HG03469 (cell line): ENCODE results near the gene DARS1.
A peak's percentile ranks its signal among the peaks of the same experiment; 100 is the strongest.
"Not testable (repeated sequence)": the region's sequence is repeated elsewhere in the genome, so short reads cannot be mapped to it uniquely, and the experiment has no call there.

Source experiments
- ATAC-seq: cut with Tn5 transposase; IDR thresholded peaks from one replicate; pipeline ENCODE4 v1.9.1; 2021; ENCODE audit warnings: mild to moderate bottlenecking, moderate library complexity, moderate number of reproducible peaks; ENCODE audit not compliant: unreplicated experiment

DARS1 gene

DNA sequence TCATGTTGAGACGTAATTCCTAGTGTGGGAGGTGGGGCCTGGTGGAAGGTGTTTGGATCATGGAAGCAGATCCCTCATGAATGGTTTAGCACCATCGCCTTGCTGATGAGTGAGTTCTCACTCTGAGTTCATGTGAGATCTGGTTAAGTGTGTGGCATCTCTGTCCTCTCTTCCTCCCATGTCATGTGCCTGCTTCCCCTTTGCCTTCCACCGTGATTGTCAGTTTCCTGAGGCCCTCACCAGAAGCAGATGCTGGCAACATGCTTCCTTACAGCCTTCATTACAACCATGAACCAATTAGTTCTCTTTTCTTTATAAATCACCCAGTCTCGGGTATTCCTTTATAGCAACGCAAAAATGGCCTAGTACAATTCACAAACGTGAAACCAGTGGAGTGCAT, 94.6 kb downstream of the DARS1 start:
- no peak for ATAC-seq

DNA sequence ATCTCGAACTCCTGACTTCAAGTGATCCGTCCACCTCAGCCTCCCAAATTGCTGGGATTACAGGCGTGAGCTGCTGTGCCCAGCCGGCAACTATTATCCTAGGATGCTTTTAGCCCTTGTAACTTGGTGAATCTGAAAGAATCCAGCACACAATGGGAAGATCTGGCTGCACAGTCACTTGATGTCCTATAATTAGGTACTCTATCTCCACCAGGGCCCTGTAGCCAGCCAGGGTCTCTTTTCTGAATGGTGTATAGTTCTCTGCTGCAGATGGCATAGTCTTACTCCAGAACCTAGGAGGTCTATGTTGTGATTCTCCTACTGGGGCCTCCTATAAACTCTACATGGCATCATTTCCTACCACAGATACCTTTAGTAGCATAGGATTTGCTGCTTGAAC, 95.3 kb downstream of the DARS1 start:
- no peak for ATAC-seq

DNA sequence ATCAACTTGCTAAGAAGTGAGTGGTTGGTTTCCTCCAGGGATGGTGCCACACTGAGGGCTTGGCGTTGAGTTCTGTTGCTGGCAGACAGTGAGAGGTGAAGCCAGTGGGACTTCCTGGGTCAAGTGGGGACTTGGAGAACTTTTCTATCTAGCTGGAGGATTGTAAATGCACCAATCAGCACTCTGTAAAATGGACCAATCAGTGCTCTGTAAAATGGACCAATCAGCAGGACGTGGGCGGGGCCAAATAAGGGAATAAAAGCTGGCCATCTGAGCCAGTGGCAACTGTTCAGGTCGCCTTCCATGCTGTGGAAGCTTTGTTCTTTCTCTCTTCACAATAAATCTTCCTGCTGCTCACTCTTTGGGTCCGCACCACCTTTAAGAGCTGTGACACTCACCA, 96.8 kb downstream of the DARS1 start:
- ATAC-seq, result not testable (repeated sequence)

DNA sequence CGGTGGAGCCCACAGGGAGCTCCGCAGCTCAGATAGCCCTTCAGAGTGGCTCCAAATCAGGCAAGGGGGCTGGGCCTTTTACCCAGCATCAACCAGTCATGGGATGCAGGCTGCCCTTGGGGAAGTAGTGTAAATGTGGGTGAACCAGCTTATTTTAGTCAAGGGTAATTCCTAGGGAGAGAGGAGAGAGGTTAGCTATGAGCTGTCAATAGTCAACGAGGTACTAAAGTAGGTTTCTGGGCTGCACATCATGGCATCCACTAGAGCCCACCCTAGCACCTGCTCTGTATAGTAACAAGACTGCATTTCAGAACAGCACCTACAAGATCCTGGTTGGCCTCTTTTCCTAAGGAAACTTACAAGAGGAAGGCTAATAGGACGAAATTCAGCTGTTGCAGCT, 99.7 kb downstream of the DARS1 start:
- ATAC-seq, result no peak

DNA sequence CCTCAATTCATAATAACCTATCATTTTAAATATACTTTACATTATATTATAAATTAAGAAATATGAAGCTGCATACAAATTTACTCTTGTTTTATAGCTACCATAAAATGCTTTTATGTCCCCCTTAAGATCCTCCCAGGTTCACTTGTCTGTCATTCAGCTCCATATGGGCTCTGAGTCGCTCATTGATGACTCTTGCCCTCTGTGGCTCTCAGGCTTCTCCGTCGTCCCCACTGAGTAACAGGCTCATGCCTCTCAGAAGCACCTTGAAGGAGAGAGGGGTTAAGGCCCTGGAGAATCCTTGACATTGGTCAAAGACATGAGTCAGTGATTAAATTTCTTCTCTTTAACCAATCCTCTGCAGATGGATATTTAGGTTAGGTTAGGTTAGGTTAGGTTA, 103.0 kb downstream of the DARS1 start:
- no peak for ATAC-seq

DNA sequence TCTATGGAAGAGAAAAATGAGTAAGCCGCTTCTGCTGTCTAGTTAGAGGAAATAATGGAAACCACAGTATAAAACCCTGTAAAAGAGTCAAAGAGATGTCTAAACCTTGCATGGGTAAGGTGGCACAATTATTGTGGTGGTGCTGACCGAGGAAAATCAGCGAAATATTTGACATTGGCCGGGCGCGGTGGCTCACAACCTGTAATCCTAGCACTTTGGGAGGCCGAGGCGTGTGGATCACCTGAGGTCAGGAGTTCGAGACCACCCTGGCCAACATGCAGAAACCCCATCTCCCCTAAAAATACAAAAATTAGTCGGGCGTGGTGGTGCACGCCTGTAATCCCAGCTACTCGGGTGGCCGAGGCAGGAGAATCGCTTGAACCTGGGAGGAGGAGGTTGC, 108.7 kb downstream of the DARS1 start:
- ATAC-seq, result not testable (repeated sequence)

DNA sequence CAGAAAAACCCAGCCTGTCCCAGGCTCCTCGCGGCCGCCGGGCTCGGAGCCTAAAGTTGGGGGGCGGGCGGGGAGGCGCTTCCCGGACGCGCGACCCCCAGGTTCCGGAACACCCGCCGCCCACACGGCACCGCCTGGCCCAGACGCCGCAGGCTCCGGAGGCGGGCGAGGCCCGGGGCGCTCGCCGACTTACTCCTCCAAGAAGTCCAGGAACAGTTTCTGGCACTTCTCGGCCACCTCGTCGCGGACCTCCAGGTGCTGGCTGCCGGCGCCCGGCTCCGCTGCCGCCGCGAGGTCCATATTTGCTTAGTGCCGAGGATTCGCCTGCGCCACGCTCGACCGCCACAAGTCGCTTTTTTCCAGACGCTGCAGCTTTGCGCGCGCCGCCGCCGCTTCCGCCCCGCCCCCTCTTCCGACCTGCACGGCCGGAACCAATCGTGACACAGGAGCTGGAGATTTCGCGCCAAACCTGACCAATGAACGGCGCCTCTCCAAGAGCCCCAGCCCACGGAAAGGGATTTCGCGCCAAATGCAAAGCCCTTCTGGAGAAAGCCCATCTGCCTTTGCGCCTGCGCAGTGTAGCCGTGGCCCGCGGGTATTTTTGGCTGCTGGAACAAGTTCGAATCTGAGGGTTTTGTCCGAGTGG, 109.2 kb downstream of the DARS1 start, which contains the start of gene MCM6:
Gene MCM6, minus strand, starts transcription at position 378 of the 646 bp plus-strand sequence. Its CDS starts 78 bp downstream, at position 300.
- peak; percentile 76 for ATAC-seq

DNA sequence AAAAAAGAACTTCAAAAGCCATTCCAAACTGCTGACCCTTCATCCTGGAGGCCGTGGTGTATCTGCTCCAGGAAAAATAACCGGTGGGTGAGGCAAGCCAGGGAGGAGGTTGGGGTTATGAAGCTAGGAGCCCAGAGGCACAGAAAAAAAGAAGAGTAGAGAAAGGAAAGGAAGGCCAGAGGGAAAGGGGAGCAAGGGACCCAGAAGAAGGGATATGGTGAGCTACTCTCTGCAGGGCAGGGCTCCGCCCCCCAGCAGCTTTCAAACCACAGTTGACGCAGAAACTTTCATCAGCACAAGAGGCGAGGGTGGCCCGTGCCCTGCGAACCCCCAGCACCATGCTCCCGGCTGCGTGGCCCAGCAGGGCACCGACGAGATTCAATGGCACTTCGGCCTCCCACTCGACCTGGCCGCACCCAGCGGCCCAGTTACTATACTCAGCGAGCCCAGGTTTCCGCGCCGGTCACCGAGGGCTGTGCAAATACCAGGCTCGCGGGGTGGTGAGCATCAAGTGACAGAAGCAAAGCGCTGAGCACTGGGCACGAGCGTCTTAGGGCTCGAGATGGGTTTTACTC, 109.8 kb downstream of the DARS1 start:
- ATAC-seq, result peak; percentile 57

DNA sequence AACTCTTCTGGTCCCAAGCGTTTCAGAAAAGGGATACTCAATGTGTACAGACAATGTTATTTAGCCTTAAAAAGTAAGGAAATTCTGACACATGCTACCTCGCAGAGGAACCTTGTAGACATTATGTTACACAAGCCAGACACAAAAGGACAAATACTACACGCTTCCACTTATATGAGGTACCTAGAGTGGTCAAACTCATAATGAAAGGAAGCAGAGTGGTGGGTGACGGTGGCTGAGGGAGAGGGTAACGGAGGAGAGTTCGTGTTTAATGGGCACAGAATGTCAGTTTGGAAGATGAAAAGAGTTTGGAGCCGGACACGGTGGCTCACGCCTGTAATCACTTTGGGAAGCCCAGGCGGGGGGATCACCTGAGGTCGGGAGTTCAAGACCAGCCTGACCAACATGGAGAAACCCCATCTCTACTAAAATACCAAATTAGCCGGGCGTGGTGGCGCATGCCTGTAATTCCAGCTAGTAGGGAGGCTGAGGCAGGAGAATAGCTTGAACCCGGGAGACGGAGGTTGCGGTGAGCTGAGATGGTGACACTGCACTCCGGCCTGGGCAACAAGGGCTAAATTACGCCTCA, 110.6 kb downstream of the DARS1 start:
- ATAC-seq, result no peak

DNA sequence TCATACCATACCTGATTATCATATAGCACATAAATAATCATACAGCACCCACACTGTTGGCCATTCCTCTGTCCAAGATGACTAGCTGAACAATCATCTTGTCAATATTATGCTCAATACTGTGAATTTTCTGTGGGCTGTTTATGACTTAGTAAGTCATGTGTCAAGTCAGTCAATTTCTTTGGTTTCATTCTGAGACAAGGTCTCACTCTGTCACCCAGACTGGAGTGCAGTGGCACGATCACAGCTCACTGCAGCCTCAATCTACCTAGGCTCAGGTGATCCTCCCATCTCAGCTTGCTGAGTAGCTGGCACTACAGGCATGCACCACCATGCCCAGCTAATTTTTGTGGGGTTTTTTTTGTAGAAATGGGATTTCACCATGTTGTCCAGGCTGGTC, 114.9 kb downstream of the DARS1 start:
- ATAC-seq, result peak; percentile 57

DNA sequence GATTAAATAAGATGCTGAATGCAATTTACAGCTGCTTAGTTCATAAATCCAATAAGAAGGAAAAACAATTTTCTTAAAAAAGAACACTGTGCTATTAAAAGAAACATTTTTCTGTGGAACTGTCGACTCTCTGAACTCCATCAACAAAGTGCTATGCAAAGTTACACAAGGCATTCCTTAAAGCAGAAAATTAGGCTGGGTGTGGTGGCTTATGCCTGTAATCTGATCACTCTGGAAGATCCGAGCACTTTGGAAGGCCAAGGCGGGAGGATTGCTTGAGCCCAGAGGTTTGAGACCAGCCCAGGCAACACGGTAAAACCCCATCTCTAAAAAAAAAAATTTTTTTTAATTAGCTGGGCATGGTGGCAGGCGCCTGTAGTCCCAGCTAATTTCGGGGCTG, 122.2 kb downstream of the DARS1 start:
- no peak for ATAC-seq

DNA sequence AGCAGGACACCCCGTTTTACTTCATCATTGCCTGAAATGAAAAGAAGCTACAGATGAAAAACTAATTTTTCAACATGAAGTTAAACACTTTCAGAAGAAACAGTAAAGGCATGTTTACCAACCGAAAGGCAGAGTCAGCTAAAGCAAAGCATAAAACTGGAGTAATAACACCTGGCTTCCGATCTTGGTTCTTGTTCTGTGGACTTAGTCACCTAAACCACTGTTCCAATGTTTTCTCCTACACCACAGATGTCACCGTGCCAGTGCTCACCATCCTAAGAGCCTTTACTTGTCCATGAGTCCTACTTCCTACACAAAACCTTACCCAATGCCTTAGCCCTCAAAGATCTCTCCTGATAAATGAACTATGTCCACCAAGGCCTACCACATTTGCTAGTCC, 122.7 kb downstream of the DARS1 start:
- ATAC-seq, result no peak
